GM12873 (cell line): Measurements from ENCODE around the gene ADSS1.

Source experiments
- CTCF ChIP-seq: IDR thresholded peaks from 2 replicates; pipeline ENCODE4 v1.5.1; 2012; ENCODE audit warnings: low read depth, mild to moderate bottlenecking, moderate library complexity, low read length, control low read depth; ENCODE audit not compliant: insufficient read depth; ENCODE audit errors: missing control alignments

Gene ADSS1

GRCh38 chr14:104723651-104724406, at the start of gene ADSS1:
Gene ADSS1 (plus strand): TSS chr14:104724229. CDS start chr14:104724271, 42 bp downstream.
- TF ChIP-seq CTCF = peak; percentile 98

DNA sequence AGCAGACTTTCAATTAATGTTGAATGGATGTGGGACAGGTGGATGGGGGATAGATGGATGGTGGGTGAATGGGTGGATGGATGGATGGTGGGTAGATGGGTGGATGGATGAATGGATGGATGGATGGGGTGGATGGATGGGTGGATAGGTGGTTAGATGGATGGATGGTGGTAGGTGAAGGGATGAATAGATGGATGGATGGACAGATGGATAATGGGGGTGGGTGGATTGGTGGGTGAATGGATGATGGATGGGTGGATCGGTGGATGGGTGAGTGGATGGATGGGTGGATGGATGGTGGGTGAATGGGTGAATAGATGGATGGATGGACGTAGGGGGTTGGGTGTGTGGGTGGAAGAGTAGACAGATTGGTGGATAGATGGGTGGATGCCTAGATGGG, 48.6 kb upstream of the ADSS1 start:
- TF ChIP-seq CTCF = no peak

GRCh38 chr14:104676130-104676693, 47.8 kb upstream of the ADSS1 start:
- no peak for TF ChIP-seq CTCF

- no peak for TF ChIP-seq CTCF
Measured at GRCh38 chr14:104676694-104677511, 47.1 kb upstream of the ADSS1 start.

- no peak for TF ChIP-seq CTCF
Measured at GRCh38 chr14:104677512-104678332, 46.3 kb upstream of the ADSS1 start.

- TF ChIP-seq CTCF = no peak
Measured at GRCh38 chr14:104678346-104678745, 45.7 kb upstream of the ADSS1 start.
